Peyer's patch (tissue), 4 donors: ENCODE results near the gene SYT13. TPM values are rescaled to one million over a fixed set of nuclear protein-coding genes. Genes with fewer than 3 reads are reported as not detected.

Experiments used
- DNase-seq, 3 donors: peaks; one replicate each; pipeline ENCODE4 v3.0.0-alpha.2; 2017 to 2019
- H3K27ac ChIP-seq, 4 donors: fragments of 200-600 bp; sonication (generic); one replicate each; pipeline ENCODE4 v1.5.1; 2016 to 2019
- H3K27me3 ChIP-seq, 2 donors: fragments of 200-600 bp; sonication (generic); one replicate each; pipeline ENCODE4 v1.5.1; 2019
- H3K36me3 ChIP-seq, 3 donors: fragments of 200-600 bp; sonication (generic); one replicate each; pipeline ENCODE4 v1.5.1; 2016 to 2019
- H3K4me1 ChIP-seq, 4 donors: fragments of 200-600 bp; sonication (generic); one replicate each; pipeline ENCODE4 v1.5.1; 2016 to 2019
- H3K4me3 ChIP-seq, 4 donors: fragments of 200-600 bp; sonication (generic); 1 replicate in 3 of 4; 2 replicates in 1 of 4; pipeline ENCODE4 v1.5.1; 2016 to 2019; ENCODE audit warnings: mild to moderate bottlenecking in 1 of 4
- H3K9me3 ChIP-seq, 4 donors: fragments of 200-600 bp; sonication (generic); one replicate each; pipeline ENCODE4 v1.5.1; 2016 to 2019; ENCODE audit warnings: mild to moderate bottlenecking in 1 of 4
- CTCF ChIP-seq, 6 experiments: fragments of 450-650 bp in 4 of 6; fragments of 200-600 bp in 2 of 6; sonication (generic) in 1 of 6; IDR thresholded peaks; one replicate each; pipeline ENCODE4 v1.5.1; 2017 to 2019; ENCODE audit warnings: antibody characterized with exemption in 6 of 6, mild to moderate bottlenecking in 3 of 6, moderate library complexity in 1 of 6
- POLR2A ChIP-seq, 2 donors: fragments of 450-650 bp; IDR thresholded peaks; one replicate each; pipeline ENCODE4 v1.5.1; 2017; ENCODE audit warnings: antibody characterized with exemption in 2 of 2, mild to moderate bottlenecking in 2 of 2, moderate library complexity in 2 of 2
- total RNA-seq, 4 donors: library from RNA; depleted of rRNA; stranded (reverse); fragments of >200 nt; gene quantifications; one replicate each; pipeline ENCODE4 v1.1.0, GENCODE V29; 2016

Gene SYT13
- total RNA-seq, 4 donors from 2014 or later = 15.4 to 41.3 (median 25.2) TPM

- DNase-seq = no peak
- no peak for TF ChIP-seq POLR2A (IDR thresholded peaks at IDR 0.05)
- no peak for TF ChIP-seq CTCF (IDR thresholded peaks at IDR 0.05)
- Histone ChIP-seq H3K4me3 (no peak overlapping the region), H3K36me3 (peaks cover 0 to 3% (median 0%) of the 10 kb centered on the region in 3 donors), H3K4me1 (peaks cover 0 to 8% (median 0%) of the 10 kb centered on the region in 4 donors), H3K27ac (no peak overlapping the region), H3K27me3 (no peaks in the 10 kb centered on the region), H3K9me3 (no peaks in the 10 kb centered on the region)
These were observed 81.4 kb downstream of the SYT13 start for GRCh38 chr11:45204761-45205160.

GRCh38 chr11:45193695-45194094 is 92.4 kb downstream of the SYT13 start:
- H3K9me3 ChIP-seq = no peaks in the 10 kb centered on the region
- no peak overlapping the region for H3K4me3 ChIP-seq
- TF ChIP-seq CTCF (IDR thresholded peaks at IDR 0.05) = no peak
- no peak for TF ChIP-seq POLR2A (IDR thresholded peaks at IDR 0.05)
- H3K36me3 ChIP-seq = no peaks in the 10 kb centered on the region
- no peak overlapping the region for H3K27ac ChIP-seq
- DNase-seq = no peak
- H3K27me3 ChIP-seq = no peaks in the 10 kb centered on the region
- H3K4me1 ChIP-seq = no peaks in the 10 kb centered on the region

Other genes with a start within 250 kb of the SYT13 start
- 10 to 100 TPM in 1 of 4 donors, 1 to 10 TPM in 3; 4.4 to 10.7 (median 7.0) TPM for gene PRDM11, start 139.7 kb downstream of the SYT13 start, total RNA-seq